Fibroblast of lung (primary cell): ENCODE data around the gene IGFLR1. TPM values are rescaled to one million over a fixed set of nuclear protein-coding genes. Genes with fewer than 3 reads are reported as not detected.
A peak's percentile ranks its signal among the peaks of the same experiment; 100 is the strongest.

ENCODE experiments used
- DNase-seq, 2 donors: peaks; one replicate each; pipeline versions ENCODE4 v3.0.0 to v3.0.0-alpha.2; 2010; ENCODE audit warnings: low read depth in 2 of 2
- H2AFZ ChIP-seq: 2 replicates; pipeline ENCODE4 v1.5.1; 2012; ENCODE audit warnings: low read length, control low read depth, inconsistent platforms
- H3K27ac ChIP-seq: 2 replicates; pipeline ENCODE4 v1.5.1; 2011; ENCODE audit warnings: low read length, control low read depth; ENCODE audit not compliant: insufficient read depth
- H3K27me3 ChIP-seq: 2 replicates; pipeline ENCODE4 v1.5.1; 2011; ENCODE audit warnings: mild to moderate bottlenecking, low read length; ENCODE audit not compliant: control insufficient read depth, insufficient read depth
- H3K36me3 ChIP-seq: 2 replicates; pipeline ENCODE4 v1.5.1; 2011; ENCODE audit warnings: low read length; ENCODE audit not compliant: control insufficient read depth, insufficient read depth
- H3K4me1 ChIP-seq: 2 replicates; pipeline ENCODE4 v1.5.1; 2011; ENCODE audit warnings: low read length; ENCODE audit not compliant: control insufficient read depth, insufficient read depth; ENCODE audit errors: extremely low read depth
- H3K4me2 ChIP-seq: 2 replicates; pipeline ENCODE4 v1.5.1; 2011; ENCODE audit warnings: low read length, control low read depth; ENCODE audit not compliant: insufficient read depth; ENCODE audit errors: extremely low read depth
- H3K4me3 ChIP-seq, 4 experiments: fragments of 200-600 bp in 1 of 4; sonication (generic) in 1 of 4; replicated peaks in 1 of 4; 2 replicates each; pipeline ENCODE4 v1.5.1; 2011 to 2016; ENCODE audit warnings: low read length in 4 of 4, low read depth in 3 of 4, mild to moderate bottlenecking in 3 of 4, control low read depth in 2 of 4, inconsistent platforms in 1 of 4, mixed read lengths in 1 of 4; ENCODE audit not compliant: insufficient read depth in 1 of 4; ENCODE audit errors: control extremely low read depth in 1 of 4
- H3K79me2 ChIP-seq: 2 replicates; pipeline ENCODE4 v1.5.1; 2012; ENCODE audit warnings: mild to moderate bottlenecking, low read length, inconsistent platforms; ENCODE audit not compliant: control insufficient read depth, insufficient read depth
- H3K9ac ChIP-seq: 2 replicates; pipeline ENCODE4 v1.5.1; 2011; ENCODE audit warnings: mild to moderate bottlenecking, low read length, control low read depth; ENCODE audit not compliant: insufficient read depth
- H3K9me3 ChIP-seq: 2 replicates; pipeline ENCODE4 v1.5.1; 2012; ENCODE audit warnings: low read depth, low read length; ENCODE audit not compliant: control insufficient read depth, insufficient read depth
- H4K20me1 ChIP-seq: 2 replicates; pipeline ENCODE4 v1.5.1; 2011; ENCODE audit warnings: low read length; ENCODE audit not compliant: control insufficient read depth, insufficient read depth; ENCODE audit errors: extremely low read depth
- EZH2 ChIP-seq: IDR thresholded peaks from 2 replicates; pipeline ENCODE4 v1.5.1; 2012; ENCODE audit warnings: low read length, control low read depth, mild to moderate bottlenecking; ENCODE audit errors: missing control alignments
- polyA plus RNA-seq, 2 donors: library from polyadenylated mRNA; depleted of rRNA in 1 of 2; stranded (reverse) in 1 of 2; unstranded in 1 of 2; fragments of >200 nt; gene quantifications; 2 replicates each; pipeline ENCODE4 v1.2.1, GENCODE V29; 2011 to 2012; ENCODE audit warnings: missing spikeins in 1 of 2
- total RNA-seq: library from RNA; depleted of rRNA; stranded (reverse); fragments of >200 nt; gene quantifications from 2 replicates; pipeline ENCODE4 v1.2.1, GENCODE V29; 2014
- TF ChIP-seq, protein P1 (sequence below), 2 donors: IDR thresholded peaks in 1 of 2; conservative IDR thresholded peaks in 1 of 2; 1 replicate in 1 of 2; 2 replicates in 1 of 2; pipeline ENCODE4 v1.5.1; 2011 to 2012; ENCODE audit warnings: low read length in 2 of 2, control low read depth in 1 of 2, inconsistent platforms in 1 of 2, low read depth in 1 of 2, mild to moderate bottlenecking in 1 of 2

The IGFLR1 gene
- total and polyA plus RNA-seq, 2 donors (not counting 1 experiment from before 2014, with no cell fraction given): 0.17 to 0.75 TPM

DNA sequence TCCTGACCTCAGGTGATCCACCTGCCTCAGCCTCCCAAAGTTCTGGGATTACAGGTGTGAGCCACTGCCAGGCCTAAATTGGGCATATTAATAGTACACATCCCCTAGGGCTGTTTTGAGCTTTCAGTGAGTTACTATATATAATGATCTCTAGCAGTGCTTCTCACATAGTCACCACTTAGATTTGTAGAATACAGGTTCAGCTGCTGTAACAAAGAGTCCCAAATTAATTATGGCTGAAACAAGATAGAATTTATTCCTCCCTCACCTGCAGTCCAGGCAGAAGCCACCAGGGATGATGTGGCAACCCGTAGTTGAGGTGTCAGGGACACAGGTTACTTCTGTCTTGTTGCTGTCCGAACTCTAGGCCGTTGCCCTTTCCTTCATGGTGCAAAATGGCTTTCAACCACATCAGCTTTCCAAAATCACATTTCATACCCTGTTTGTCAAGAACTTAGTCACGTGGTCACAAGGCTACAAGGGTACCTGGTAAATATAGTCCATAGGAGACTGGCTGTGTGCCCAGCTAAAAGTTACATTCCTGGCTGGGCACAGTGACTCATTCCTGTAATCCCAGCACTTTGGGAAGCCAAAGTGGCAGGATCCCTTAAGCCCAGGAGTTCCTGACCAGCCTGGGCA lies 18.6 kb upstream of the IGFLR1 start:
- Histone ChIP-seq H4K20me1 (no peaks in the 10 kb centered on the region), H3K9me3 (no peaks in the 10 kb centered on the region), H3K4me2 (no peak overlapping the region), H3K27me3 (no peaks in the 10 kb centered on the region), H3K27ac (no peak overlapping the region), H3K79me2 (peaks cover 22% of the 10 kb centered on the region), H2AFZ (no peak overlapping the region), H3K36me3 (peaks cover 21% of the 10 kb centered on the region), H3K9ac (no peak overlapping the region), H3K4me3 (no peak overlapping the region), H3K4me1 (peaks cover 12% of the 10 kb centered on the region)
- TF ChIP-seq, protein P1, sequence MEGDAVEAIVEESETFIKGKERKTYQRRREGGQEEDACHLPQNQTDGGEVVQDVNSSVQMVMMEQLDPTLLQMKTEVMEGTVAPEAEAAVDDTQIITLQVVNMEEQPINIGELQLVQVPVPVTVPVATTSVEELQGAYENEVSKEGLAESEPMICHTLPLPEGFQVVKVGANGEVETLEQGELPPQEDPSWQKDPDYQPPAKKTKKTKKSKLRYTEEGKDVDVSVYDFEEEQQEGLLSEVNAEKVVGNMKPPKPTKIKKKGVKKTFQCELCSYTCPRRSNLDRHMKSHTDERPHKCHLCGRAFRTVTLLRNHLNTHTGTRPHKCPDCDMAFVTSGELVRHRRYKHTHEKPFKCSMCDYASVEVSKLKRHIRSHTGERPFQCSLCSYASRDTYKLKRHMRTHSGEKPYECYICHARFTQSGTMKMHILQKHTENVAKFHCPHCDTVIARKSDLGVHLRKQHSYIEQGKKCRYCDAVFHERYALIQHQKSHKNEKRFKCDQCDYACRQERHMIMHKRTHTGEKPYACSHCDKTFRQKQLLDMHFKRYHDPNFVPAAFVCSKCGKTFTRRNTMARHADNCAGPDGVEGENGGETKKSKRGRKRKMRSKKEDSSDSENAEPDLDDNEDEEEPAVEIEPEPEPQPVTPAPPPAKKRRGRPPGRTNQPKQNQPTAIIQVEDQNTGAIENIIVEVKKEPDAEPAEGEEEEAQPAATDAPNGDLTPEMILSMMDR (conservative IDR thresholded peaks at IDR 0.05 in 1 of 2, IDR thresholded peaks at IDR 0.05 in 1 of 2; ENCODE audit: low read depth in 1 of 2, low read length in 2 of 2): no peak
- no peak for TF ChIP-seq EZH2
- no peak for DNase-seq

GRCh38 chr19:35759697-35760096 lies 17.4 kb upstream of the IGFLR1 start:
- Histone ChIP-seq H3K4me3 (peak overlapping the region in 1 of 4 experiments; percentile 98), H3K27me3 (no peaks in the 10 kb centered on the region), H3K79me2 (peaks cover 23% of the 10 kb centered on the region), H2AFZ (no peak overlapping the region), H4K20me1 (no peaks in the 10 kb centered on the region), H3K9me3 (no peaks in the 10 kb centered on the region), H3K36me3 (peaks cover 17% of the 10 kb centered on the region), H3K27ac (peak overlapping the region; percentile 8), H3K9ac (no peak overlapping the region), H3K4me1 (peaks cover 17% of the 10 kb centered on the region), H3K4me2 (no peak overlapping the region)
- no peak for DNase-seq
- no peak for TF ChIP-seq EZH2
- TF ChIP-seq, protein P1 (conservative IDR thresholded peaks at IDR 0.05 in 1 of 2, IDR thresholded peaks at IDR 0.05 in 1 of 2; ENCODE audit: low read depth in 1 of 2, low read length in 2 of 2): no peak

DNA sequence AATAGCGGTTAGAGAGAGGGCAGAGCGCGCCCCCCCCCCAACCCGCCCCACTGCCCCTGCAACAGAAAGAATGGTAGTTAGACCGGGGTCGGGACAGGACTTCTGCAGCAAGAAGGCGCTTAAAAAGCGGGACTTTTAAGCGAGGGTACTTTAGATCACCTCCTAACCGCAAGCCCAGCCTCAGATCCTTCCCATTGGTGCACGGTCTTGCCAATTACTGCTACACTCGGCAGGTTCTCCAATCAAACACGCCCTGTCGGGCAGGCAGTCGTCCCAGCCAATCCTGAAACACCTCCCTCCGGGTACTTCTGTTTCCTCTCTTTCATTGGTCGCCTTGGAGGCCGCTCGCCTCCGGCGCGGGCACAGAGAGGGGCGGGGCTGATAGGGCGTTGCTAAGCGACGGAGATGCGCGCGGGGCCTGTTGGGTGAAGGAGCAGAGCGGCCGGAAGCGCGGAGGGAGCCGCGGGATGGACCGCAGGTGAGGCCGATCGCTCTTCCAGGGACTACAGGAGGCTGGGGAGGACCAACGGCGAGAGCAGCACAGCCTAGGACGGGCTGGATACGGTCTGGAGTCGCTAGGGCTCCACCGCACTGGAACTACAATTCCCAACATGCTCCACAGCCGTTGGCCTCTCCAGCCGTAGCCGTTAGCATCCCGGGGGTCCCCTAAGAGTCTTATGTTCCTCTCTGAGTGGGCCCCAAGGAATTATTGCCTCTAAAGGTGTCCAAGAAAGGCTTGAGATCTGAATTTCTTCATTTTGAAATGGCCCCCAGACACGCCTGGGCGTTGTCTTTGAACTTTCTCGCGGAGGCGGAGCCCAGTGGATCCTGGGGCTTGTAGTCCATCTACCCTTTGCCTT lies 15.7 kb upstream of the IGFLR1 start, which contains the start of gene PROSER3:
TSS of gene PROSER3 (plus strand) at position 428 of the 860 bp plus-strand sequence. CDS start at position 468, 40 bp downstream.
- H3K27me3 ChIP-seq: no peaks in the 10 kb centered on the region
- H2AFZ ChIP-seq: peak within 1 kb of the TSS; percentile 73
- H3K4me2 ChIP-seq: peak within 1 kb of the TSS; percentile 76
- DNase-seq: peak; percentile 100
- H3K9ac ChIP-seq: peak within 1 kb of the TSS; percentile 94
- no peaks in the 10 kb centered on the region for H3K9me3 ChIP-seq
- H4K20me1 ChIP-seq: no peaks in the 10 kb centered on the region
- H3K27ac ChIP-seq: peak within 1 kb of the TSS; percentile 99
- peak within 1 kb of the TSS; percentile 85 to 98 (median 86) for H3K4me3 ChIP-seq
- peaks cover 17% of the 10 kb centered on the region for H3K4me1 ChIP-seq
- peaks cover 23% of the 10 kb centered on the region for H3K79me2 ChIP-seq
- peaks cover 23% of the 10 kb centered on the region for H3K36me3 ChIP-seq
- TF ChIP-seq, protein P1 (conservative IDR thresholded peaks at IDR 0.05 in 1 of 2, IDR thresholded peaks at IDR 0.05 in 1 of 2; ENCODE audit: low read depth in 1 of 2, low read length in 2 of 2): no peak
- no peak for TF ChIP-seq EZH2
